ENCODE data around the gene C5.
A peak's percentile ranks its signal among the peaks of the same experiment; 100 is the strongest.
"Not testable (repeated sequence)": the region's sequence is repeated elsewhere in the genome, so short reads cannot be mapped to it uniquely, and the experiment has no call there.

The C5 gene

GRCh38 chr9:120971938-120972337 is 78.1 kb downstream of the C5 start:
- 0 out of 2 replicates have a peak, but pooled peaks cover 8% of the 10 kb centered on the region for H3F3A ChIP-seq (ENCODE audit: low read depth)
- H3K4me2 ChIP-seq (ENCODE audit: low read depth, low read length, poor library complexity, severe bottlenecking) = no peak overlapping the region
- no peak overlapping the region for H3K4me3 ChIP-seq (ENCODE audit: low read length, poor library complexity, severe bottlenecking)
- no peak for TF ChIP-seq EZH2phosphoT487 (IDR thresholded peaks at IDR 0.05; ENCODE audit: borderline replicate concordance)
- no peak for TF ChIP-seq CTCF (conservative IDR thresholded peaks at IDR 0.05; ENCODE audit: low read length)
- H3K4me1 ChIP-seq (ENCODE audit: insufficient read depth, low read length, poor library complexity, severe bottlenecking) = peaks cover 40% of the 10 kb centered on the region
- 0 out of 2 replicates have a peak overlapping the region, but pooled peaks have one; percentile 9 for H2AFZ ChIP-seq (ENCODE audit: low read length)
- no peaks in the 10 kb centered on the region for H3K9me3 ChIP-seq (ENCODE audit: insufficient read depth, low read depth, low read length)
- no peaks in the 10 kb centered on the region for H3K79me2 ChIP-seq (ENCODE audit: insufficient read depth, low read length)
- H3K9ac ChIP-seq (ENCODE audit: low read depth, low read length, poor library complexity, severe bottlenecking) = no peak overlapping the region
- no peaks in the 10 kb centered on the region for H3K36me3 ChIP-seq (ENCODE audit: insufficient read depth, low read length)
- no peaks in the 10 kb centered on the region for H3K9me2 ChIP-seq (replicated peaks; ENCODE audit: low read depth, low read length)
- no peaks in the 10 kb centered on the region for H4K20me1 ChIP-seq (ENCODE audit: insufficient read depth, low read length, poor library complexity, severe bottlenecking)
- no peaks in the 10 kb centered on the region for H3K27me3 ChIP-seq (ENCODE audit: insufficient read depth, low read length, poor library complexity, severe bottlenecking)

- peaks cover 35% of the 10 kb centered on the region for H3K4me1 ChIP-seq (ENCODE audit: insufficient read depth, low read length, poor library complexity, severe bottlenecking)
- not testable (repeated sequence) for H3K36me3 ChIP-seq (ENCODE audit: insufficient read depth, low read length); H3K27me3 ChIP-seq (ENCODE audit: insufficient read depth, low read length, poor library complexity, severe bottlenecking); H3K4me2 ChIP-seq (ENCODE audit: low read depth, low read length, poor library complexity, severe bottlenecking); H3F3A ChIP-seq (ENCODE audit: low read depth); H3K9ac ChIP-seq (ENCODE audit: low read depth, low read length, poor library complexity, severe bottlenecking); H3K79me2 ChIP-seq (ENCODE audit: insufficient read depth, low read length); H3K4me3 ChIP-seq (ENCODE audit: low read length, poor library complexity, severe bottlenecking); H4K20me1 ChIP-seq (ENCODE audit: insufficient read depth, low read length, poor library complexity, severe bottlenecking); H3K9me2 ChIP-seq (replicated peaks; ENCODE audit: low read depth, low read length); H3K9me3 ChIP-seq (ENCODE audit: insufficient read depth, low read depth, low read length); H2AFZ ChIP-seq (ENCODE audit: low read length)
These were observed 78.6 kb downstream of the C5 start for GRCh38 chr9:120971471-120971870.

GRCh38 chr9:120970244-120970643 is 79.8 kb downstream of the C5 start:
- Histone ChIP-seq H2AFZ (ENCODE audit: low read length) (peak overlapping the region; percentile 34; the same call in 1 of the 2 replicates), H4K20me1 (ENCODE audit: insufficient read depth, low read length, poor library complexity, severe bottlenecking) (no peaks in the 10 kb centered on the region), H3K4me2 (ENCODE audit: low read depth, low read length, poor library complexity, severe bottlenecking) (no peak overlapping the region), H3K9me2 (replicated peaks; ENCODE audit: low read depth, low read length) (no peaks in the 10 kb centered on the region), H3K27me3 (ENCODE audit: insufficient read depth, low read length, poor library complexity, severe bottlenecking) (no peaks in the 10 kb centered on the region), H3K4me3 (ENCODE audit: low read length, poor library complexity, severe bottlenecking) (no peak overlapping the region), H3K36me3 (ENCODE audit: insufficient read depth, low read length) (no peaks in the 10 kb centered on the region), H3K9me3 (ENCODE audit: insufficient read depth, low read depth, low read length) (no peaks in the 10 kb centered on the region), H3K79me2 (ENCODE audit: insufficient read depth, low read length) (no peaks in the 10 kb centered on the region), H3F3A (ENCODE audit: low read depth) (0 out of 2 replicates have a peak, but pooled peaks cover 2% of the 10 kb centered on the region), H3K4me1 (ENCODE audit: insufficient read depth, low read length, poor library complexity, severe bottlenecking) (peaks cover 23% of the 10 kb centered on the region), H3K9ac (ENCODE audit: low read depth, low read length, poor library complexity, severe bottlenecking) (no peak overlapping the region)
- TF ChIP-seq EZH2phosphoT487 (IDR thresholded peaks at IDR 0.05; ENCODE audit: borderline replicate concordance) (no peak), CTCF (conservative IDR thresholded peaks at IDR 0.05; ENCODE audit: low read length) (no peak)

- no peak overlapping the region for H3K4me2 ChIP-seq (ENCODE audit: low read depth, low read length, poor library complexity, severe bottlenecking)
- no peaks in the 10 kb centered on the region for H3K36me3 ChIP-seq (ENCODE audit: insufficient read depth, low read length)
- H3K9ac ChIP-seq (ENCODE audit: low read depth, low read length, poor library complexity, severe bottlenecking) = no peak overlapping the region
- H2AFZ ChIP-seq (ENCODE audit: low read length) = no peak overlapping the region
- no peaks in the 10 kb centered on the region for H3K9me3 ChIP-seq (ENCODE audit: insufficient read depth, low read depth, low read length)
- no peak overlapping the region for H3K4me3 ChIP-seq (ENCODE audit: low read length, poor library complexity, severe bottlenecking)
- TF ChIP-seq EZH2phosphoT487 (IDR thresholded peaks at IDR 0.05; ENCODE audit: borderline replicate concordance) = no peak
- TF ChIP-seq CTCF (conservative IDR thresholded peaks at IDR 0.05; ENCODE audit: low read length) = no peak
- no peaks in the 10 kb centered on the region for H3K4me1 ChIP-seq (ENCODE audit: insufficient read depth, low read length, poor library complexity, severe bottlenecking)
- H3K79me2 ChIP-seq (ENCODE audit: insufficient read depth, low read length) = no peaks in the 10 kb centered on the region
- H3K9me2 ChIP-seq (replicated peaks; ENCODE audit: low read depth, low read length) = no peaks in the 10 kb centered on the region
- H3K27me3 ChIP-seq (ENCODE audit: insufficient read depth, low read length, poor library complexity, severe bottlenecking) = no peaks in the 10 kb centered on the region
- H3F3A ChIP-seq (ENCODE audit: low read depth) = no peaks in the 10 kb centered on the region
- no peaks in the 10 kb centered on the region for H4K20me1 ChIP-seq (ENCODE audit: insufficient read depth, low read length, poor library complexity, severe bottlenecking)
These were observed 84.1 kb downstream of the C5 start for GRCh38 chr9:120966013-120966369.

All from Loucy (cell line).